CD4-positive, alpha-beta T cell treated with Interferon gamma for 1 hour (primary cell): ENCODE results near the gene CLDN1.

ENCODE experiments used
- DNase-seq: peaks from one replicate; pipeline ENCODE4 v3.0.0-alpha.2; 2020

Gene CLDN1, protein sequence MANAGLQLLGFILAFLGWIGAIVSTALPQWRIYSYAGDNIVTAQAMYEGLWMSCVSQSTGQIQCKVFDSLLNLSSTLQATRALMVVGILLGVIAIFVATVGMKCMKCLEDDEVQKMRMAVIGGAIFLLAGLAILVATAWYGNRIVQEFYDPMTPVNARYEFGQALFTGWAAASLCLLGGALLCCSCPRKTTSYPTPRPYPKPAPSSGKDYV

GRCh38 chr3:190321789-190322603 is at the start of gene CLDN1:
TSS of gene CLDN1 (minus strand) at chr3:190322446. CDS start at chr3:190322206, 240 bp downstream.
- peak; percentile 45 for DNase-seq

DNA sequence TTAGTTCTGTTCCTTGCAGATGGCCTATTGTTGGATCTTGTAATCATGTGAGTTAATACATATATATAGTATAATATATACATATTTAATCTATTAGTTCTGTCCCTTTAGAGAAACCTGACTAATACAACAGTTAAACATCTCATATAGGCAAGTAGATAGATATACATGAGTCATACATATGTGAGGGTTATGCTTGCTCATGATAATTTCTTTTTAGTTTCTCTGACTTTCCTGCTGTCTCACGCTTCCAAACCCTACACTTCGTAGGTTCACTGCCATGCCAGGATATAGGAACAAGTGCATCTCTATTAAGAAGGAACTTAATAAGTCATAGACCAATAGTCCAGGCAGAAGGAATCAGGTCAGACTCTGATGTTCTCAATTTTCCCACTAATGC is 48.9 kb upstream of the CLDN1 start:
- no peak for DNase-seq

DNA sequence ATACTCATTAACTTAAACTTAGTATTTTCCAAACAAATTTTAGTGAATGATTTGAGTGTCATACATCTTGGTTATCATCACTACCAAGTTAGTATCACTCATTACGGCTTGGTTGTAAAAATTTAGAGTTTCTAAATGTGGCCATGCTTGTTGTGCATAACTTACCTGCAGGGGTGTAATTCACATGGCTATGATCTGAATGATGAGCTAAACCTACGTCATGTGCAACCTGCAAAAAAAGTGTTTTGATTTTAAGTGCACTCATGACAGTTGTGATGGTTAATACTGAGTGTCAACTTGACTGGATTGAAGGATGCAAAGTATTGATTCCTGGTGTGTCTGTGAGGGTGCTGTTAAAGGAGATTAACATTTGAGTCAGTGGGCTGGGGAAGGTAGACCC is 48.1 kb upstream of the CLDN1 start:
- no peak for DNase-seq

DNA sequence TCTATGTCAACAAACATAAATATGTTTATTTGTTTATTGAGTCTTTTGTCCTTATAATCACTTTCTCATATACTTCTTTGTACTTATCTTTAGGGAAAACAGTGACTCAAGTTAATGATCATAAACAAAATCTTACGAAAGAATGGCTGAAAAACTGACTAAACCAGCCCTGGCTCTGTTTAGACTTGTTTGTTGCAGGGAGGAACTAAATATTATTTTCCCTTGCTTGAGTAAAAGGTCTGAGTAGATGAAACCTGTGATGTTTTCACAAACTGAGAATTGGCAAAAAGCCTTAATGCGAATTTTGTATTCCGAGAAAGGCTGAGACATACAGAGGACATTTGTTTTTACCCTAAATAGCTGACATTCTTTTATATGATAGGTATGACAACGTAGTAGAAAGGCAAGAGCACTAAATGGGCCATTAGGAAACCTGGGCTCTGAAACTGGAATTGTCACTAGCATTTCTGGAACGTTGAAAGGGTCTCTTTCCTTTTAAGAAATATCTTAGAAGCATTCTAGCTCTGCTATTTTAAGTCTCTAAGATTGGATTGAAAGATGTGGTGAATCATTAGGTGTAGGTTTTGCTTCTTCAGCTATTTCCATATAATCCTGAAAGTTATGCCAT is 47.5 kb upstream of the CLDN1 start:
- DNase-seq, result no peak

DNA sequence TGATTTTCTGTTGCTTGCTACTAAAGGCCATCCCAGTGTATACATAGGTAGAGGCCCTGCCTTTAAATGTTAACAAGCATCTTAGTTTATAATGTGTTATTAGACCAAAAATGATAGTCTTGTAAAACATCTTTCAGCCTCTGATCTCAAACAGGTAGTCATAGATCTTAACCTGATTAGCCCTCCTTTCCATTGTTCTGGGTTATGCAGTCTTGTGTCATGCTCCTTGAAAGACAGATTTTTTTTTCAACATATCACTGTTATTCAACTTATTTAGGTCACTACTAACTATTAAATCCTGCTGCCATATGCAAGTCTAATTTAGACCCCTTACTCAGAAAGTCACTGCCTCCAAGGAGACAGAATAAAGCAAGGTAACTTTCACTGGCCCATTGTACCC is 46.6 kb upstream of the CLDN1 start:
- no peak for DNase-seq

DNA sequence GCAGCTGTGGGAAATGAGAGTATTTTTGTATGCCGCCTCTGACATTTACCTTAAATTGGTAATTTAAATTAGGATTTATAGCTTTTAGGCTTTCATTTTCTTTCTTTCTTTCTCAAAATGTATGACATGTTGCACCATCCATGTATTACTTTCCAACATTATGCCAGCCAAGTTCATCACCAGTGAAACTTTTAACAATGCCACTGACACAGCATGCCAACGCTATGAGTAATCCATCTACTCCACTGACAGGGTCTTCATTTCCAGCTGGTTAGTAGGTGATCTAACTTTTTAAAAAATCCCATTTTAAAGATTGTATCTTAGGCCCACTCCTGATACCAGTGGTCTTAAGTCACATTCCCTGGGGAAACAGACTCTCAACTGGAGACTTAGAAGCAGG is 43.9 kb upstream of the CLDN1 start:
- DNase-seq, result no peak

GRCh38 chr3:190362258-190362657 is 40.0 kb upstream of the CLDN1 start:
- DNase-seq, result no peak

- DNase-seq, result no peak
Observed at GRCh38 chr3:190361791-190362190, 39.5 kb upstream of the CLDN1 start.

DNA sequence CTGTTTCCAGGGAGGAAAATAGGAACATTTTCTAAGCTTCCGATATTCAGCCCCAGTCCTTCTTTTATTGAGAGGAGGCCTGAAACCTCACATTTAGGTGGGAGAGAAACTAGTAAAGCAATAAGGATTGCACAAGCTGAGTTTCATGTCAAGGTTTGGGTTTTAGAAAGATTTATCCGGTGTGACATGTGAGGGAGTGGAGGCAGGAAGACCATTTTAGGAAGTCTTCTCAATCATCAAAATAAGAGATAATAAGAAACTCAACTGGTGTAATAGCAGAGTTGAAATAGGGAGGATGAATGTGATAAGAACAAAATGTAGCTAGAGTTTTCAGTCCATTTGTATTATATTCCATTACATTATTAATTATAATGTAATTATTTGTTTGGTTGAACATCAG is 38.0 kb upstream of the CLDN1 start:
- DNase-seq, result no peak

- DNase-seq, result no peak
Observed at GRCh38 chr3:190359813-190360212, 37.6 kb upstream of the CLDN1 start.

DNA sequence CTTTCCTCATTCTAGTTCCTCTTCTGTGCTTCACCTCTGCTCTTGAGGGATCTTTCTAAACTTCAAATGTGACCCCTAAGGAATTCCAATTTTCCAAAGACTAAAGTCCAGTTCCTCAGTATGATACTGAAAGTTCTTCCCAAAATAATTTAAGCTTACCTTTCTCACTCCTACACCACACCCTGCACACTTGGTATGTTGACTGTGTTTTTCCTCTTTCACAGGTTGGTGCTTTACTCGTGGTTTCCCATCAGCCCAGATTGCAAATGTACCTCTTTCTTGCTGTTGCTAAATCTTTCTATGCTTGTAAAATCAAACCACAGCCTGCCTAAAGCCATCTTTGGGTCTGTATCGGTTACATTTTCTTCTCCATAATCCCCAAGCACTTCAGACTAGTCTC is 35.2 kb upstream of the CLDN1 start:
- DNase-seq, result no peak

DNA sequence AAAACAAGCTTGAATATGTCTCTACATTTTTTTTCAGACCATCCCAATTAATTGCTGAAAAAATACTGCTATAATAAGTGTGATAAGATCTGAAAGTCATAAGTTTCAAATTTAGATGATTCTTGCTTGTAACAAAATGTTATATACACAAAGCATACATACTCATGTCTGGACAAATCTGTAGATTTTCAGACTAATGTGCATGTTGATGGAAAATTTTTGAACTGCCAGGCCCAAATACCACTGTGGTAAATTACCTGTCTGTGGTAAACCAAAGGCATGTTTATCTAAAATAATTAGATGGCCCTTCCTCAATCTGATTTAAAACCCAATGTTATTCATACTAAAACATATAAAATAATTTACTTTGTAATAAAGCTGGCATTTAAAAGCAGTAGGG is 34.0 kb upstream of the CLDN1 start:
- DNase-seq, result no peak

GRCh38 chr3:190352861-190353457 is 30.7 kb upstream of the CLDN1 start:
- no peak for DNase-seq

- DNase-seq, result no peak
Observed at GRCh38 chr3:190346541-190346940, 24.3 kb upstream of the CLDN1 start.

DNA sequence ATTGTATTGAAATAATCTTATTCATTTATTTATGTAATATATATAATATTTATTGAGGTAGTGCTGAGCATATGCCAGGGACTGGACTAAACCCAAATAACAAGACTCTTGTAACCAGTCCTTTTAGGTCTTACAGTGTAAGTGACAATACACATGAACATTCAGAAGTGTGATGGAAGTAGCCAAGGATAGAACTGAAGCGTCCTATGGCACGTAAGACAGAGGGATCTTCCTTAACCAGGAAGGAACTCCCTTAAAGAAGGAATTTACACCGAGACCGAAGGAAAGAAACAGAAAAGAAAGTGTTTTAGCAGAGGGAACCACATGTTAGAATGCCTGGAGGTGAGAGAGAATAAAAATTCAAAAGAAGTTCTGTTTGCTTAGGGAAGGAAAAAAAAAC is 23.6 kb upstream of the CLDN1 start:
- no peak for DNase-seq

DNA sequence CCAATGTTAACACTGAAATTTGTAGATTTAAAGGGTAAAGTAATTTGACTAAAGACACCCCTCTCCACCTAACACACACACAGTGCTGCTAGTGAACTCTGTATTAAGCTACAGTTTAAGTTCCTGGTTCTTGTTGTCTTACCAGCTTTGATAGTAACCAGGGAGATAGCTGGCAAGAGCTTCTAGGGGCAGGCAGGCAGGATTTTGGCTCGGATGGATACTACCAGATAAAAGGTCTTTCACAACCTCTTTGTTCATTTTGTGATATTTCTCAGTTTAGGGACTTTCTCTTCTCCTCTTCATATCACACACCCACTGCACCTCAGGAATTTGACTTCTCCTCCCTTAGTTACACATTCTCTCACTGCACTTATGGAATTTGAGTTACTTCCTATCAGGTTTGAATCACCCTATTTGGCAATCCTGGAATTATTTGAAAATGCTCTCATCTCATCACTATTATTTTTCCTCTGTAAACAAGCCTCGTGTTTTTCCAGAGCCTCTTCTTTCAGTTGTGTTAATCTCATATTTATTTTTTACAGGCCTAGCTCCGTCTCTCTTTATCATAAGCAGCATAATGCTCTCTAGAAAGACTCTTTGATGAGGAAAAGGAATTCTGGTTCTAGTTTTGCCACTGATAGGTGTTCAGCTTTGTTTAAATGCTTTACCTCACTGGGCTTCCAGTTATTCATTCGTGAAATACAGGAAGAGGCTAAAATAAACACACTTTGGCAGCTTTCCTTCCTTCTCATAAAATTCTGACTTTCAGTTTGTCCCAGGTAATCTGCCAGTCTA is 23.0 kb upstream of the CLDN1 start:
- DNase-seq, result no peak

DNA sequence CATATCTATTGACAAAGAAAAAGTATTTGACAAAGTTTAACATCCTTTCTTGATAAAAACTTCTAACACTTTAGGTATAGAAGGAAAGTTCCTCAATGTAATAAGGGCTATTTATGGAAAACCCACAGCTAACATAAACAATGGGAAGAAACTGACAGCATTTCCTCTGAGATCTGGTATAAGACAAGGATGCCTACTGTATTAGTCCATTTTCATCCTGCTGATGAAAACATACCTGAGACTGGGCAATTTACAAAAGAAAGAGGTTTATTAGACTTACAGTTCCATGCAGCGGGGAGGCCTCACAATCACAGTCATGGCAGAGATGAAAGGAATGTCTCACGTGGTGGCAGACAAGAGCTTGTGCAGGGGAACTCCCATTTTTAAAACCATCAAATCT is 17.8 kb upstream of the CLDN1 start:
- DNase-seq, result no peak

GRCh38 chr3:190339130-190339529 is 16.9 kb upstream of the CLDN1 start:
- no peak for DNase-seq

- DNase-seq, result no peak
Observed at GRCh38 chr3:190338717-190339116, 16.5 kb upstream of the CLDN1 start.

DNA sequence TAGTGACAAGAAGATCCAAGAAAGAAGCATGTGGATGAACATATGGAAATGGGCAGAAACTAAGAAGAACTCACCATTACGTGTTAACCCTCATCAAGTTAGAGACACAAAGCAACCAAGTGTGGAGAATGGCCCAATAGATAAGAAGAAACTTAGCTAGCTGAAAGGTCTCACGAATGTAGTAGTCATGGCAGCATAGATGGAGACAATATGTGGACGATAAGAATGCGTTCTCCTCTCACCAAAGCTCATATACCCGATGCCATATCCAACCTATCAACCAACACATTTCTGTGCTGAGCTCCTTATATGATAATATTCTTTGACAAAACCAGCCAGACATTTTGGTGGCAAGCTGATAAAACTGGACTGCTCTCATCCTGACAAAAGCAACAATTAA is 15.1 kb upstream of the CLDN1 start:
- DNase-seq, result no peak

DNA sequence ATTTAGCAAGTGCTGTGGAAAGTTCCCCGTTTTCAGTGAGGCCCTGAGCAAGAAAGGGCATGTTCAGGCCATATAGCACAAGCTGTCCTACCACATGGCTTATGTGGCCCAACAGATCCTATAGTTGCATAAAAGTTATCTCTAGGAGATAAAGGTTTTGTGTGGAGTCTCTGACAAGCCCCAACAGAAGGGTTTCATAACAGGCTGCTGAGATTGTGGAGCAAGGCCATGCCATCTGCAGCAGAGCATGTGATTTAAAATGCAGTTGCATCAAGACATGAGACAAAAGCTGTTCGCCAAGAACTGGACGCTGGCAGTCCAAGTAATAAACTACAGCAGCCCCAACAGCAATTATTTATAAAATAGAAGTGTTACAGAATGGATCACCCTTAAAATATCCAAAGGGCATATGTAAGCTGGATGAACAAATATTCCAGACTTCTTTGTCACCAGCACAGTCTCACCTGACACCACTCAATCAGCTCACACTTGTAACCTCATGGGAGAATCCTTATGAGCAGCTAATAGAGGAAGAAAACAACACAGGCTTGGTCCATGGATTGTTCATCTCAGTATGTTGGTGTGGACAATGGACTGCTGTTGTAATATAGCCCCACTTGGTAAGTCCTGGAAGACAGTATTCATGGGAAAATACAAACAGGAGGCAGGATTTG is 14.4 kb upstream of the CLDN1 start:
- no peak for DNase-seq

DNA sequence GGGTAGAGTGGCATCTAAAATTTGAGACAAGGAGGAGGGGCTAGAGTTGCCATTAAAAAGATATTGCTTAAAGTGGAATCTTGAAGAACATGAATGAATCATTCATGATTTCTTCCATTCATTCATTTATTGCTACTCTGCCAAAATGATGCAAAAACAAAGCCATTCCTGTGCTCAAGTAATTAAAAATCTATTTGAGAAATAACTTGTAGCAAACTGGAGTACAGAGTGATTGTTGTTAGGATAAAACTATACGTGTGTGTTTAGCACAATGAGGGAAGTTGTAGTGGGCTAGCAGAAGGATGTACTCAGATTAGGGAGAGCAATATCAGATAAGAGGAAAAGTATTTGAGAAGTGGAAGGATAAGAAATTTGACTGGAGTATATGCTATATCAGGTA is 11.7 kb upstream of the CLDN1 start:
- DNase-seq, result no peak
